GM12875 (cell line): ENCODE results near the gene ZNF534.
"Not testable (repeated sequence)": the region's sequence is repeated elsewhere in the genome, so short reads cannot be mapped to it uniquely, and the experiment has no call there.

Experiments
- H3K4me3 ChIP-seq: one replicate; pipeline ENCODE4 v1.5.1; 2011; ENCODE audit warnings: low read depth, low read length, control low read depth
- CTCF ChIP-seq: IDR thresholded peaks from 2 replicates; pipeline ENCODE4 v1.5.1; 2011; ENCODE audit warnings: low read depth, mild to moderate bottlenecking, control low read depth, inconsistent platforms, low read length, moderate library complexity, borderline replicate concordance; ENCODE audit not compliant: insufficient read depth

ZNF534 gene

DNA sequence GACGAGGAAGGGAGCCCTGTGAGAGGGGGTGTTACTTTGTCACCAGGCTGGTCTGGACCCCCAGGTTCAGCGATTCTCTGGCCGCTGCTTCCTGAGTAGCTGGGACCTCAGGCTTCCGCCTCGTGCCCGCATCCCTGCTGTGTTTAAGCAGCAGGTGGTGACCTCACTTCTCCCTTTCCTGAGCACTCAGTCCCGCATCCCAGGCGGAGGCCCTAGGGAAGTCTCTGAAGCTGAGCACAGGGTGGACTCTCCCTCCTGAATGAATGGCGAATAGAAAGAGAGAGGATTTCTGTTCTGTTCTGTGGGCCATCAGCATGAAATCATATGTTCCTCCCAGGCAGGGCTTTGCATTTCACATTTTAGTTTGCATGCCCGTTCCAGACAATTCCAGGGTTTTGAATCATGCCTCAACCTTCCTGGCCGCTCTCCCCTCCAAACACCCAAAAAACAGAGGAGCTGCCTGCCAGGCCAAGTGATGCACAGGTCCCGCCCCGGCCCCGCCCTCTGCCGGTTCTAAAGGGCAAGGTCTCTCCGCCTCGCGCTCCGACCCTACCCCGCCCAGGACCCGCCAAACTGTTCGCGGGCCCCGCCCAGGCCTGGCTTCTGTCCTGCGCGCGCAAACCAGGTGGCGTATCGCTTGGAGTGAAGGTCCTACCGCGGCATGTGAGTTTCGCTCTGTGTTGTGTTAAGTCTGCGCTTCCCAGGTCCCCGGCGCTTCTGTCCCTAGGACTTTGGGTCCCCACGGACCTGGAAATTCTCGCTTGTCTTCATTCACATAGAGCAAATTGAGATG lies 63.4 kb downstream of the ZNF534 start:
- TF ChIP-seq CTCF, result no peak
- no peak overlapping the region for H3K4me3 ChIP-seq

GRCh38 chr19:52492994-52493470 lies 64.1 kb downstream of the ZNF534 start:
- no peak overlapping the region for H3K4me3 ChIP-seq
- no peak for TF ChIP-seq CTCF

DNA sequence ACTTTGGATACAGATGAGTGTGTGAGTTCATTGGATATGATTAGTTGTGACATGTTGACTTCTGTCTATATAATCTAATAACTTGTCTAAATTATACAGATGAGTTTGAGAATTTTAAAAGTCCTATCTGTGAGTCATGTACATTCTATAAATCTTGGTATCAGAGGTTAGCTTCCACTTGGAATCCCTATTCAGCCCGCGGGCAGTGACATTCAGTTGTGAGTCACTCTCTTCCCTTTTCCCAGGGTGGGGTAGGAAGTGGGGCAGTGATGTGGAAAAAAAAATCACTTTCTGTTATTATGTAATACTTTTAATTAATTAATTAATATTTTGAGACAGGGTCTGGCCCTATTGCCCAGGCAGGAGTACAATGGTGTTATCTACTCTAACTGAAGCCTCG lies 65.6 kb downstream of the ZNF534 start:
- H3K4me3 ChIP-seq, result no peak overlapping the region
- no peak for TF ChIP-seq CTCF

DNA sequence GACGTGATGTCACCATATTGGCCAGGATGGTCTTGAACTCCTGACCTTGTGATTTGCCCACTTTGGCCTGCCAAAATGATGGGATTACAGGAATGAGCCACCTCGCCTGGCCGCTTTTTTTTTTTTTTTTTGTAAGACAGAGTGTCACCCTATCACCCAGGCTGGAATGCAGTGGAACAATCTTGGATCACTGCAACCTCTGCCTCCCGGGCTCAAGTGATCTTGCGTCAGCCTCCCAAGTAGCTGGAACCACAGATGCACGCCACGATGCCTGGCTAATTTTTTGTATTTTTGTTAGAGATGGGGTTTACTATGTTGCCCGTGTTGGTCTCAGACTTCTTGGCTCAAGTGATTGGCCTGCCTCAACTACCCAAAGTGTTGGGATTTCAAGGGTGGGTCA lies 69.6 kb downstream of the ZNF534 start:
- TF ChIP-seq CTCF, result no peak

GRCh38 chr19:52500474-52500873 lies 71.5 kb downstream of the ZNF534 start:
- not testable (repeated sequence) for H3K4me3 ChIP-seq

More for the DNA sequence above, 69.6 kb downstream of the ZNF534 start:
- no peak overlapping the region for H3K4me3 ChIP-seq

DNA sequence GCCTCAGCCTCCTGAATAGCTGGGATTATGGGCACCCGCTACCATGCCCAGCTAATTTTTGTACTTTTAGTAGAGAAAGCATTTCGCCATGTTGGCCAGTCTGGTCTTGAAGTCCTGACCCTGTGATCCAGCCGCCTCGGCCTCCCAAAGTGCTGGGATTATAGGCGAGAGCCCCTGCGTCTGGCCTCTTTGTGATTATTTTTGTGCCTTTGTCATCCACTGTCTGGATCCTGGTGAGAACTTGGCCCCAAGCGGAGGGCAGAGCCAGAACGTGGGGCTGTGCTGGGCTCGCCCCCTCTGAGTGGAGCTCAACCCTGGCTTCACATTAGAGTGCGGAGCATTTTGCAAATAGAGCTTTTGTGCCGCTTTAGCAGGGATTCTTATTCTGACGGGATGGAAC lies 72.0 kb downstream of the ZNF534 start:
- not testable (repeated sequence) for H3K4me3 ChIP-seq
